ENCODE results near the gene KRTAP10-2.

- TF ChIP-seq CTCF (conservative IDR thresholded peaks at IDR 0.05; ENCODE audit: low read depth in 2 of 2) (no peak), POLR2AphosphoS5 (IDR thresholded peaks at IDR 0.05; ENCODE audit: low read depth) (no peak), ZNF114 (CRISPR knock-in tag; IDR thresholded peaks at IDR 0.05) (no peak), REST (IDR thresholded peaks at IDR 0.05; ENCODE audit: unreplicated experiment) (no peak), EZH2phosphoT487 (IDR thresholded peaks at IDR 0.05; ENCODE audit: unreplicated experiment) (no peak), CREB1 (CRISPR knock-in tag; IDR thresholded peaks at IDR 0.05; ENCODE audit: low read depth) (no peak), EZH2 (IDR thresholded peaks at IDR 0.05; ENCODE audit: low read depth, unreplicated experiment) (no peak), ZNF462 (CRISPR knock-in tag; IDR thresholded peaks at IDR 0.05) (no peak), JUNB (IDR thresholded peaks at IDR 0.05; ENCODE audit: unreplicated experiment) (no peak), NANOG (IDR thresholded peaks at IDR 0.05; ENCODE audit: borderline replicate concordance) (no peak), STAT1 (IDR thresholded peaks at IDR 0.05; ENCODE audit: unreplicated experiment) (no peak), ETS1 (IDR thresholded peaks at IDR 0.05) (no peak)
Observed at GRCh38 chr21:44592446-44593311, 41.4 kb upstream of the KRTAP10-2 start, which contains the start of gene KRTAP10-6.

Measured in GM23338 (cell line).